ENCODE results near the gene NDUFAF5.

NDUFAF5 gene

GRCh38 chr20:13858871-13859270, 74.0 kb downstream of the NDUFAF5 start:
- no peaks in the 10 kb centered on the region for H3K79me2 ChIP-seq (ENCODE audit: insufficient read depth, low read length)
- TF ChIP-seq CTCF (IDR thresholded peaks at IDR 0.05; ENCODE audit: insufficient read depth, low read length, poor library complexity, severe bottlenecking) (no peak), EZH2phosphoT487 (conservative IDR thresholded peaks at IDR 0.05; ENCODE audit: low read length) (no peak)
- no peaks in the 10 kb centered on the region for H3K9me3 ChIP-seq (ENCODE audit: insufficient read depth, low read length)
- H3K9ac ChIP-seq (ENCODE audit: low read length) = no peak overlapping the region
- H3K27ac ChIP-seq (ENCODE audit: low read depth, low read length) = no peak overlapping the region
- no peaks in the 10 kb centered on the region for H3K27me3 ChIP-seq (ENCODE audit: low read length)
- H4K20me1 ChIP-seq (ENCODE audit: low read depth, low read length) = no peaks in the 10 kb centered on the region
- no peaks in the 10 kb centered on the region for H3F3A ChIP-seq (ENCODE audit: insufficient read depth)
- H3K9me2 ChIP-seq (replicated peaks; ENCODE audit: insufficient read depth, low read length) = no peaks in the 10 kb centered on the region
- no peak overlapping the region for H3K4me2 ChIP-seq (ENCODE audit: low read depth, low read length, poor library complexity, severe bottlenecking)
- H3K4me3 ChIP-seq (ENCODE audit: insufficient read depth, low read length, poor library complexity, severe bottlenecking) = no peak overlapping the region
- no peak overlapping the region for H2AFZ ChIP-seq (ENCODE audit: low read depth, low read length, severe bottlenecking)
- H3K36me3 ChIP-seq (ENCODE audit: low read length) = no peaks in the 10 kb centered on the region

- no peaks in the 10 kb centered on the region for H4K20me1 ChIP-seq (ENCODE audit: low read depth, low read length)
- no peaks in the 10 kb centered on the region for H3K9me3 ChIP-seq (ENCODE audit: insufficient read depth, low read length)
- H3K27me3 ChIP-seq (ENCODE audit: low read length) = no peaks in the 10 kb centered on the region
- H3K9ac ChIP-seq (ENCODE audit: low read length) = no peak overlapping the region
- no peak overlapping the region for H3K27ac ChIP-seq (ENCODE audit: low read depth, low read length)
- no peaks in the 10 kb centered on the region for H3K79me2 ChIP-seq (ENCODE audit: insufficient read depth, low read length)
- no peaks in the 10 kb centered on the region for H3K36me3 ChIP-seq (ENCODE audit: low read length)
- H3K4me2 ChIP-seq (ENCODE audit: low read depth, low read length, poor library complexity, severe bottlenecking) = no peak overlapping the region
- TF ChIP-seq EZH2phosphoT487 (conservative IDR thresholded peaks at IDR 0.05; ENCODE audit: low read length) (no peak), CTCF (IDR thresholded peaks at IDR 0.05; ENCODE audit: insufficient read depth, low read length, poor library complexity, severe bottlenecking) (no peak)
- no peaks in the 10 kb centered on the region for H3F3A ChIP-seq (ENCODE audit: insufficient read depth)
- no peaks in the 10 kb centered on the region for H3K9me2 ChIP-seq (replicated peaks; ENCODE audit: insufficient read depth, low read length)
- no peak overlapping the region for H2AFZ ChIP-seq (ENCODE audit: low read depth, low read length, severe bottlenecking)
- no peak overlapping the region for H3K4me3 ChIP-seq (ENCODE audit: insufficient read depth, low read length, poor library complexity, severe bottlenecking)
Observed at GRCh38 chr20:13862245-13862644, 77.4 kb downstream of the NDUFAF5 start.

- Histone ChIP-seq H3K79me2 (ENCODE audit: insufficient read depth, low read length) (no peaks in the 10 kb centered on the region), H3K27ac (ENCODE audit: low read depth, low read length) (no peak overlapping the region), H3K9me3 (ENCODE audit: insufficient read depth, low read length) (no peaks in the 10 kb centered on the region), H3K9ac (ENCODE audit: low read length) (no peak overlapping the region), H3F3A (ENCODE audit: insufficient read depth) (no peaks in the 10 kb centered on the region), H2AFZ (ENCODE audit: low read depth, low read length, severe bottlenecking) (no peak overlapping the region), H3K4me2 (ENCODE audit: low read depth, low read length, poor library complexity, severe bottlenecking) (no peak overlapping the region), H3K27me3 (ENCODE audit: low read length) (no peaks in the 10 kb centered on the region), H4K20me1 (ENCODE audit: low read depth, low read length) (no peaks in the 10 kb centered on the region), H3K36me3 (ENCODE audit: low read length) (no peaks in the 10 kb centered on the region), H3K9me2 (replicated peaks; ENCODE audit: insufficient read depth, low read length) (no peaks in the 10 kb centered on the region), H3K4me3 (ENCODE audit: insufficient read depth, low read length, poor library complexity, severe bottlenecking) (no peak overlapping the region)
- no peak for TF ChIP-seq CTCF (IDR thresholded peaks at IDR 0.05; ENCODE audit: insufficient read depth, low read length, poor library complexity, severe bottlenecking)
- TF ChIP-seq EZH2phosphoT487 (conservative IDR thresholded peaks at IDR 0.05; ENCODE audit: low read length) = no peak
Observed at GRCh38 chr20:13863244-13863643, 78.4 kb downstream of the NDUFAF5 start.

Measured in SU-DHL-6 (cell line).